CD4-positive, alpha-beta T cell (primary cell): Measurements from ENCODE around the gene NRXN3. TPM values are rescaled to one million over a fixed set of nuclear protein-coding genes. Genes with fewer than 3 reads are reported as not detected.

Experiments used
- ATAC-seq: fragments of 200-7000 bp; cut with Tn5 transposase; one replicate; pipeline ENCODE4 v1.10.0; 2022; ENCODE audit warnings: mild to moderate bottlenecking; ENCODE audit not compliant: poor library complexity
- CTCF ChIA-PET: fragments of 350-600 bp; sonication (Branson Sonifier 250); formaldehyde crosslinking; loops from one replicate; lab custom pipeline; 2021; ENCODE audit warnings: antibody characterized with exemption, inconsistent platforms; lab: Charles Lee
- POLR2A ChIA-PET: fragments of 350-600 bp; sonication (Branson Sonifier 250); formaldehyde crosslinking; loops from one replicate; lab custom pipeline; 2021; ENCODE audit warnings: antibody characterized with exemption, inconsistent platforms; lab: Charles Lee
- DNase-seq, 14 experiments: peaks; one replicate each; pipeline ENCODE4 v3.0.0-alpha.2; 2013 to 2020; ENCODE audit warnings: mixed read lengths in 2 of 14
- H3K27ac ChIP-seq, 2 donors: one replicate each; pipeline versions ENCODE4 v1.5.1 to v1.7.0; 2013; ENCODE audit warnings: low read length in 2 of 2, low read depth in 1 of 2, mild to moderate bottlenecking in 1 of 2
- H3K27me3 ChIP-seq, 2 experiments: 1 replicate in 1 of 2; 2 replicates in 1 of 2; pipeline versions ENCODE4 v1.6.1 to v1.7.0; 2013; ENCODE audit warnings: low read length in 2 of 2, control low read depth in 1 of 2, mild to moderate bottlenecking in 1 of 2, moderate library complexity in 1 of 2; ENCODE audit not compliant: insufficient read depth in 2 of 2, control insufficient read depth in 1 of 2
- H3K36me3 ChIP-seq: one replicate; pipeline ENCODE4 v1.6.1; 2013; ENCODE audit warnings: low read length, control low read depth; ENCODE audit not compliant: insufficient read depth
- H3K4me1 ChIP-seq: one replicate; pipeline ENCODE4 v1.6.1; 2013; ENCODE audit warnings: low read length, control low read depth; ENCODE audit not compliant: insufficient read depth
- H3K4me3 ChIP-seq: one replicate; pipeline ENCODE4 v1.5.1; 2013; ENCODE audit warnings: mild to moderate bottlenecking, low read length, moderate library complexity
- H3K9me3 ChIP-seq, 2 experiments: 1 replicate in 1 of 2; 2 replicates in 1 of 2; pipeline versions ENCODE4 v1.6.1 to v1.7.0; 2013; ENCODE audit warnings: low read length in 2 of 2, mild to moderate bottlenecking in 2 of 2, control low read depth in 1 of 2, moderate library complexity in 1 of 2; ENCODE audit not compliant: control insufficient read depth in 1 of 2, insufficient read depth in 1 of 2
- H3K27ac Mint-ChIP-seq: one replicate; pipeline ENCODE4 v1.8.0; 2020; ENCODE audit warnings: mixed read lengths
- H3K27me3 Mint-ChIP-seq: one replicate; pipeline ENCODE4 v1.8.0; 2021; ENCODE audit warnings: mixed read lengths
- H3K36me3 Mint-ChIP-seq: one replicate; pipeline ENCODE4 v1.8.0; 2021; ENCODE audit warnings: low read depth, mixed read lengths
- H3K4me1 Mint-ChIP-seq: one replicate; pipeline ENCODE4 v1.8.0; 2021; ENCODE audit warnings: low read depth, mixed read lengths
- H3K4me3 Mint-ChIP-seq: one replicate; pipeline ENCODE4 v1.8.0; 2020; ENCODE audit warnings: mild to moderate bottlenecking, mixed read lengths
- H3K9me3 Mint-ChIP-seq: one replicate; pipeline ENCODE4 v1.8.0; 2020; ENCODE audit warnings: mixed read lengths
- CTCF ChIP-seq: fragments of 200-600 bp; IDR thresholded peaks from one replicate; pipeline ENCODE4 v1.8.0; 2022; ENCODE audit warnings: antibody characterized with exemption, mild to moderate bottlenecking
- intact Hi-C, 2 experiments: fragments of 100-400 bp; cut with DNase I in 1 of 2; cut with micrococcal nuclease in 1 of 2; formaldehyde crosslinking; loops; one replicate each; pipeline versions ENCODE4 v1.15.1 to v1.9.0; 2023 to 2025; cut with DNase I, micrococcal nuclease
- total RNA-seq, 174 experiments: library from RNA in 2 of 174; stranded (reverse) in 2 of 174; gene quantifications; one replicate each; pipeline ENCODE4 v1.2.3 and lab custom pipeline; 2021 to 2026

The NRXN3 gene
- total RNA-seq, 2 experiments from 2014 or later, result not detected

GRCh38 chr14:79201564-79202207 is 1031.5 kb downstream of the NRXN3 start:
- POLR2A ChIA-PET, result no interaction called here
- Histone ChIP-seq H3K36me3 (no peaks in the 10 kb centered on the region), H3K4me1 (no peaks in the 10 kb centered on the region), H3K27me3 (no peaks in the 10 kb centered on the region), H3K9me3 (peaks cover 0 to 5% of the 10 kb centered on the region in 2 experiments), H3K27ac (no peak overlapping the region), H3K4me3 (no peak overlapping the region)
- DNase-seq, result no peak
- CTCF ChIA-PET, result no interaction called here
- Mint-ChIP-seq H3K27ac (no peak overlapping the region), H3K9me3 (peaks cover 11% of the 10 kb centered on the region), H3K27me3 (no peaks in the 10 kb centered on the region), H3K4me3 (no peak overlapping the region), H3K36me3 (no peaks in the 10 kb centered on the region), H3K4me1 (no peaks in the 10 kb centered on the region)
- no peak for TF ChIP-seq CTCF
- intact Hi-C loops, result no loop called here
- no peak for ATAC-seq

- intact Hi-C loops, result no loop called here
- no peak for TF ChIP-seq CTCF
- Mint-ChIP-seq H3K4me1 (no peaks in the 10 kb centered on the region), H3K4me3 (no peak overlapping the region), H3K36me3 (no peaks in the 10 kb centered on the region), H3K9me3 (peaks cover 7% of the 10 kb centered on the region), H3K27ac (no peak overlapping the region), H3K27me3 (no peaks in the 10 kb centered on the region)
- H3K4me3 ChIP-seq, result no peak overlapping the region
- H3K9me3 ChIP-seq, result no peaks in the 10 kb centered on the region
- H3K27ac ChIP-seq, result no peak overlapping the region
- ChIA-PET POLR2A (no interaction called here), CTCF (no interaction called here)
- ATAC-seq (no peak), DNase-seq (no peak)
- no peaks in the 10 kb centered on the region for H3K4me1 ChIP-seq
- H3K36me3 ChIP-seq, result no peaks in the 10 kb centered on the region
- H3K27me3 ChIP-seq, result no peaks in the 10 kb centered on the region
Measured at GRCh38 chr14:79204591-79204990, 1034.4 kb downstream of the NRXN3 start.

GRCh38 chr14:79209418-79209817 is 1039.2 kb downstream of the NRXN3 start:
- H3K27me3 Mint-ChIP-seq, result no peaks in the 10 kb centered on the region
- intact Hi-C loops, result no loop called here

More at GRCh38 chr14:79209418-79209817, 1039.2 kb downstream of the NRXN3 start:
- CTCF ChIA-PET, result no interaction called here
- Mint-ChIP-seq H3K27ac (no peak overlapping the region), H3K36me3 (no peaks in the 10 kb centered on the region), H3K9me3 (peaks cover 2% of the 10 kb centered on the region), H3K4me1 (no peaks in the 10 kb centered on the region), H3K4me3 (no peak overlapping the region)
- Histone ChIP-seq H3K36me3 (no peaks in the 10 kb centered on the region), H3K27ac (no peak overlapping the region), H3K27me3 (no peaks in the 10 kb centered on the region), H3K4me3 (no peak overlapping the region), H3K9me3 (no peaks in the 10 kb centered on the region), H3K4me1 (no peaks in the 10 kb centered on the region)
- POLR2A ChIA-PET, result no interaction called here
- DNase-seq, result no peak
- ATAC-seq, result no peak
- no peak for TF ChIP-seq CTCF
